Suppressor macrophage treated with lipopolysaccharide for 1 hour (primary cell): ENCODE measurements around the gene HPSE2.

Source experiments
- DNase-seq, 3 donors: peaks; one replicate each; pipeline ENCODE4 v3.0.0-alpha.2; 2020 to 2022

The HPSE2 gene

GRCh38 chr10:98664329-98665042, 571.2 kb downstream of the HPSE2 start:
- peak; percentile 52 to 73 (median 72) for DNase-seq

DNA sequence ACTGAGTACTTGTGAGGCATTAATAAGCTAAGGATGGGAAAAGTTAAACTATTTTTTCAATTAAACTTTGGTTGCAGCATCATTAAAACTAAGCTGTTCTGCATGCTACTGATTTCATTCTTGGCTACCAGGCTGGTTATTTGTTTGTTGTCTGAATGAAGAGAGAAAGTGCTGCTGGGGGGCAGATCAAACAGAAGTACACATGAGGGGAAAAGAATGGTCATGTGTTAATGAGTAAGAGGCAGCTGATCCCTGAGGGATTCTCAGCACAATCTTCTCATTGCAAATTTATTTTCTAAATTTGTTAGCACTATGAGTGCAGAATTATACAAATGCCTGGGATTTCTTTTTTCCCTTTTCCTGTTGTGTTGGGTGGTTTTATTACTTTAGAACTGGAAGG, 575.7 kb downstream of the HPSE2 start:
- DNase-seq: no peak

GRCh38 chr10:98655492-98655891, 580.2 kb downstream of the HPSE2 start:
- DNase-seq: peak in 2 of 3 donors; percentile 44 to 65

DNA sequence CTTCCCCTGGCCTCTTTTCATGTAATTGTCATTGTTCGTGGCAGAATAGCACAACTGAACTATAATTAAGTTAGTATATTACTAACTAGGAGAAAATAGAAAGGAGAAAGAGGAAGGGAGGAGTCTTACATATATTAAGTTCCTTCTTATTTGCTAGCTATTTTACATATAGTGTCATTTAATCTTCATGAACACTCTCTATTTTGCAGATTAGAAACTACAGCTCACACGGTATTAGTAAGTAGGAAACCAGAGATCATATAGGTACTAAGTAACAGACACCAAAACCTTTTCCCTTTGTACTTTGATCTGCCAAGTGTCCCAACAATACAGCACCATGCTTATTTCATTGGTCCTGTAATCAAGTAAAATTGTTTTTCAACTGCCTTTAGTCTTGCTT, 586.5 kb downstream of the HPSE2 start:
- no peak for DNase-seq

DNA sequence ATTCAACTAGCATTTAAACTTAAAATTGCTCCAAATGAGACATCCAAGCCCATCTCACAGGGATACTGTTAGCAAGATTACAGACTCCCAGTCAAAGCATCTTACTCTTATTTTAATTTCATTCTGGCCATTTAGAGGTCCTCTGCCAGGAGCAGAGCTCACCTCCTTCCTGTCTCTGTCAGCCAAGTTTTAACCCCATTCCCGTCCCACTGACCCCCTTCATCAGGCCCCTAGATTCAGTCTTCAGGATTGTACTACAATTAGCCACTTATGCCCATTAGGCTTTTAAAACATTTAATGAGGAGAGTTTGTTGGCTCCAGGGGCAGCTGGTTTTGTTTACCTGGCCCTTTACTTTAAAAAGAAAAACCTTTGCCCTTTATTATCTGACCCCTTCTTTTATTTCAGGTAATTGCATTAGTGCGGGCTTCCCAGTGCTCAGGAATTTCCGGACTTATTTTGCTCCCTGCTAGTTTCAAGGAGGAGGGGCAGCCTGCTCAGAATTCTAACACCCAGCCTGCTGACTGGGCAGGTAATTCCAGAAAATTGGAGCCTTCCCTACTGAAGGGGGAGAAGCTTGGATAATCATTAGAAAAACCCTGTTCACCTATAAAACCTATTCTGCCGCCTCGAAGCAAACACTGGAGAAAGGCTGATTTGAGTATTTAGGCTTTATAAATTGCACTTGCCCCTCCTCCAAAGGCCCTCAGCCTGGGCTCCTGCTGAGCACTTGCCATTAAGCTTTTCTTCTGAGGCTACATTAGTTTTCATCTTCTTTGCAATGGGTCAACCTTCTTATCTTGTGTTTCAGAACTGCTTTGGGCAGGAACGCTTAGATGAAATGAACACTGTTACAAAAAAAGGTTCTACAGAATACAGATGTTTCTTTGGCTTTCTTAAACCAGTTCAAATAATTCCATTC, 588.4 kb downstream of the HPSE2 start:
- no peak for DNase-seq

DNA sequence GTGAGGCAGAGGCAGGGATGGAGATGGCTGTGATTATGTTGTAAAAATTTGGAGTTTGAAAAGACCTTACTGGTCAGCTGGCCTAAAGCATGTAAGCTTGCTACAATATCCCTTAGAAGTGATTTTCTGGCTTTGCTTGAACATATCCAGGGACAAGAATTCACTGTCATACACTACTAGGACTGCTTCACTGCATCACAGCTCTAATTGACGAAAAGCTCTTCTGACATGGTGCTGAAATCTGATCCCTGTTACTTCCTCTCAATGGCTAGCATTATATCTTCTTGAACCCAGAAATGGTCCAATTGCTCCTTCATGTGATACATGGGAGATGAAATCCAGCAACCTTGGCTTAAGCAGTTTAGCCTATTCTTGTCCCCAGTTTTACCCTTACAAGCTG, 591.2 kb downstream of the HPSE2 start:
- no peak for DNase-seq

- no peak for DNase-seq
Observed at GRCh38 chr10:98642281-98642680, 593.4 kb downstream of the HPSE2 start.

GRCh38 chr10:98638920-98639319, 596.7 kb downstream of the HPSE2 start:
- DNase-seq: no peak

DNA sequence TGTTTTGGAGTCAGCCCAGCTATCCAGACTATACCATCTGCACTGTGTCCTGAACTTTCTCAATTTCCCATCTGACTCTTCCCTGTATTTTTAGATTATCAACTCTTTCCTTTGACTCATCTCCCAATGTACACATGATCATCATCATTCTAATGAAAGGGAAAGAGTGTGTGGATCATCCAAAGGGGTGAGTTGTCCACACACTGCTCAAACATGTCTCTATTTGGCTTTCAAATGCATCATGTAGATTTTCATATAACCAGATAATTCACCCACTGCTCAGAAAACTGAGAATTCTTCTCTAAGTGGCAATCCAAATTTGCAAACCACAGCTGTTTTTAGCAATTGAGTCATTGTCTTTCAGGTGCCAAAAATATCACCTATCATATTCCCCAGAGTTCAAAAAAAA, 598.7 kb downstream of the HPSE2 start:
- DNase-seq: peak in 2 of 3 donors; percentile 7 to 53

DNA sequence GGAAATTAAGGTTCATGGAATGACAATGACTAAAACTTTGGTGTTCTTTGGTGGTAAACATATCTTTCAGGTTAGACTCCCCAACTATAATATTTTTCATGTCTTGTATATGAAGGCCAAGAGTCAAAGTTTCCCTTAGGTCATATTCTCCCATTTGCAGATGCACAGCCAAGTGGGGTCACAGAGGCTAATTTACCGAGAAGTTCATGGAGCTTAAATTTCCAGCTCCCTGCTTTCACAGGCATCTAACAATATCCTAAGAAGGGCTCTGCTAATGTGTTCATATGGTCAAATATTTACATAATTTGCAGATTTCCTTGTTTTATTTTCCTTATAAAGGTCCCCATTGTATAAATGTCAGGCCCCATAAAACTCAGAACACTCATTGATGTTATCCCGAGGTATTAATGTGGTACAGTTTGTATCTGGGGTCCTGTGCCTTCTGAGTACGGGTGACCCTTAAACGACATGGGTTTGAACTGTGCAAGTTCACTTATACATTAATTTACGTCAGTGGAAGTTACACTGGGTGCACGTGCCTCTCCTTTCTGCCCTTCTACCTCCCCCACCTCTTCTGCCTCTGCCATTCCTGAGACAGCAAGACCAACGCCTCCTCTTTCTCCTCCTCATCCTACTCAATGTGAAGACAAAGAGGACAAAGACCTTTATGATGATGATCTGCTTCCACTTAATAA, 603.0 kb downstream of the HPSE2 start:
- no peak for DNase-seq

DNA sequence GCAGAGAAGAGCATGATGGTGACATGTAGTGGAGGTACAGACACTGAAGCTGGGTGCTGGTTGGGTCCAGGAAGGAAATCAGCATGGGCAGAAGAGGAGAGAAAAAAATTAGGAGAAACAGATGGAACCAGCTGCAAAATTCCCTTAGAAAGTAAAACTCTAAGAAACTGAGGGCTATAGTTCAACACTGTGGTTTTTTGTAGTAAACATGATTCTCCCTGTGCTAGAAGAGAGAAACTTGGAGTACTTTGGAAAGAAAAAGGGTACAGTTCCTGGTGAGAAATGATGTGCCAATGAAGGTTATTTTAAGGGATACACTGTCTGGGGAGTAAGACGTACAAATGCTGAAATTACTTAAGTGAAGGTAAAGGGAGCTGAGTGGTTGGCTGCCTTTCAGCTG, 607.4 kb downstream of the HPSE2 start:
- no peak for DNase-seq

DNA sequence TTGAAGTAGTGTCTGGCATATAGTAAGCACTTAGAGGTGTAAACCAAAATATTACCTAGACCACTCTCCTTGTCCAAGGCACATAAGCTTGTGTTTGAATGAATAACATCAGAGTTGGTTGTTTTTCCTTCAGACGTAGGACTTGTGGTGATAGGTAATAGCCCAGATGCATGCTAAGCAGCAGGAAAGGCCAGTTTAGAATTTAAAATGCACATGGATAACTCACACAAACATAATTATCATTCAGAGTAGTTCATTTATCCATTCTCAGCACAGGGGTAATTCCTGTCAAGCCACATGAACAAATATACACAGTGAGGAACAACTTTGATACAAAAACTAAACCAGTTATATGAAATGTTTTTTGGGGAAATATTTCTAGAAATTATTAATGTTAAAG, 607.9 kb downstream of the HPSE2 start:
- DNase-seq: no peak

- DNase-seq: no peak
Observed at GRCh38 chr10:98624963-98625362, 610.7 kb downstream of the HPSE2 start.

DNA sequence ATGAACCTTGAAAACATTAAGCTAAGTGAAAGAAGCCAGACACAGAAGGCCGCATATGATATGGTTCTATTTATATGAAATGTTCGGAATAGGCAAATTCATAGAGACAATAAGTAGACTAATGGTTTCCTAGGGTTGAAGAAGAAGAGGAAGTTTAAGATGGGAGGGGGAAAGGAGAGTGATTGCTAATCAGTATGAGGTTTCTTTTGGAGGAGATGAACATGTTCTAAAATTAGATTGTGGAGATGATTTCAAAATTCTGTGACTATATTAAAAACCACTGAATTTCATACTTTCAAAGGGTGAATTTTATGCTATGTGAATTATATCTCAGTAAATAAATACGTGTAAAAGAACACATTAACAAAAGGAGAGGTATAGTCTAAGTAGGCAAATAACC, 612.5 kb downstream of the HPSE2 start:
- peak; percentile 39 to 74 (median 71) for DNase-seq

GRCh38 chr10:98621630-98622029, 614.0 kb downstream of the HPSE2 start:
- no peak for DNase-seq

- peak in 1 of 3 donors; percentile 11 for DNase-seq
Observed at GRCh38 chr10:98620503-98620902, 615.1 kb downstream of the HPSE2 start.

GRCh38 chr10:98619446-98619845, 616.2 kb downstream of the HPSE2 start:
- peak; percentile 18 to 63 (median 57) for DNase-seq

DNA sequence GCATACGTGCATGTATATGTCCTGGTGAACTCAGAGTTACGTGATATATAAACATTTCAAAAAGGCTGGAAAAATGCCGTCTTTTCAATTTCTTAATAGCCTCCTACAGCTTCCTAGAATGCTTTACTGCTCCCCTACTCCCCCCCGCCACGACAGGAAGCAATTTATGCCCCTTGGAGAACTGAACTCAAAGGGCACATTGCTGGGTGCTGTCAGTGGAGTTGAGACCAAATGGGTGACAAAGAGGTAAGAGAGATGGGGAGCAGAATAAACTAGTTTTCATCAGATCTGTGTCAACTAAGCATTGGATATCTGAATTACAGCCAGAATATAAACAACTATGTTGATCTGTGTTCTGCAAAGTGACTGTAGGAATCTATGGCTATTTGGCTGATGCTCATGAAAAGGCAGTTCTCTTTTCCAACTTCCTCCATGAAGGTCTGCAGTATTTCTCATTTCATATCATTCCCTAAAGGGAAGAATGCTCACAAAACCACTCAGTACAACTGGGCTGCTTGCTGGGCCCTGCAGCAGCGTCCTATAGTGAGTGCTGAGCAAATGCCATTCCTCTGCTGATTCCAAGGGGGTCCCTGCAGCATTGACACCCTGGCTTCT, 617.6 kb downstream of the HPSE2 start:
- DNase-seq: peak; percentile 12 to 35 (median 28)

- no peak for DNase-seq
Observed at GRCh38 chr10:98613446-98613845, 622.2 kb downstream of the HPSE2 start.

- no peak for DNase-seq
Observed at GRCh38 chr10:98611436-98611835, 624.2 kb downstream of the HPSE2 start.

- no peak for DNase-seq
Observed at GRCh38 chr10:98610836-98611235, 624.8 kb downstream of the HPSE2 start.

GRCh38 chr10:98610301-98610700, 625.4 kb downstream of the HPSE2 start:
- DNase-seq: no peak

GRCh38 chr10:98609265-98609664, 626.4 kb downstream of the HPSE2 start:
- no peak for DNase-seq
